A549 treated with DMSO at 1 μM for 4 hours (cell line): ENCODE measurements around the gene ACVRL1. TPM values are rescaled to one million over a fixed set of nuclear protein-coding genes. Genes with fewer than 3 reads are reported as not detected.

Experiments
- total RNA-seq: library from RNA; stranded (reverse); fragments of 200-300 nt; extraction: Qiagen RNA extraction; gene quantifications from 5 replicates; pipeline ENCODE4 v1.2.3, GENCODE V29; 2022; ENCODE audit warnings: low read depth

Gene ACVRL1
- 0.06 to 0.30 TPM (median 0.11 TPM) in 4 of 5 replicates, not detected in the other for total RNA-seq

GRCh38 chr12:51907083-51907855 lies at the start of gene ACVRL1:
Gene ACVRL1 (plus strand): TSS chr12:51907504. CDS start chr12:51912475, 4,971 bp downstream.

GRCh38 chr12:51887476-51888315 lies 19.6 kb upstream of the ACVRL1 start, which contains the start of gene ANKRD33:
Gene ANKRD33 (plus strand): TSS chr12:51888103. CDS start chr12:51888187, 84 bp downstream.

DNA sequence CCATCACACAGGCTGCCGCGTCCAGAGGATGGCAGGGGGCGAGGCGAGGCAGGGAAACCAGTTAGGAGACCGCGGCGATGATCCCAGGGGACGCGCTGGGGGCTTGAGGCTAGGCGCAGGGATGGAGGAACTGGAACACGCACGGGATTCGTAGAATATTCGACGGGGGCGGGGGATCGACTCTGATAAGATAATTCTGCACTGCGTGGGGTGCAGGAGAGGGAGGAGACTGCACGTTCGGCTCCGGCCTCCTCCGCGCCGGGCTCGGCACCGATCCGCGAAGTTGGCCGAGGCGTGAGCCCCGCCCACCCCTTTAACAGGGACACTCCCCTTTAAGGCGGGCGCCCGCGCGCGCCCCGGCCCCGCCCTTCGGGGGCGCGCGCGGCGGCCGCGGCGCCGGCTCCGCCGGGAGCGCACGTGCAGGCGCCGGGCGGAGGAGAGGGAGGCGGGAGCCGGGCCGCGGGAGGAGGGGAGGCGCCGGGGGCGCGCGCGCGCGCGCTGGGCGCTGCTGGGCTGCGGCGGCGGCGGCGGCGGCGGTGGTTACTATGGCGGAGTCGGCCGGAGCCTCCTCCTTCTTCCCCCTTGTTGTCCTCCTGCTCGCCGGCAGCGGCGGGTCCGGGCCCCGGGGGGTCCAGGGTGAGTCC lies 44.0 kb downstream of the ACVRL1 start, which contains the start of gene ACVR1B:
Gene ACVR1B, plus strand, starts transcription at position 501 of the 644 bp plus-strand sequence. Its CDS starts 45 bp downstream, at position 546.

Other genes starting within 250 kb of the ACVRL1 start
- 0.20 to 0.38 TPM (median 0.22 TPM) in 5 replicates for gene FIGNL2, start 58.8 kb upstream of the ACVRL1 start, total RNA-seq
- 0.05 to 0.06 TPM in 2 of 5 replicates, not detected in the others for gene ANKRD33, start 19.4 kb upstream of the ACVRL1 start, total RNA-seq
- 14.6 to 16.7 TPM (median 16.5 TPM) in 5 replicates for gene ACVR1B, start 44.2 kb downstream of the ACVRL1 start, total RNA-seq
- gene TAMALIN, start 99.4 kb downstream of the ACVRL1 start, total RNA-seq, result 0.31 to 0.53 TPM (median 0.47 TPM) in 4 of 5 replicates, not detected in the other
- gene NR4A1, start 143.9 kb downstream of the ACVRL1 start, total RNA-seq, result 30.9 to 45.1 TPM (median 35.5 TPM) in 5 replicates
- gene ATG101, start 162.5 kb downstream of the ACVRL1 start, total RNA-seq, result 77.2 to 102 TPM (median 89.3 TPM) in 5 replicates
- gene SMIM41, start 172.2 kb downstream of the ACVRL1 start, total RNA-seq, result not detected in 5 replicates